K562 (cell line): ENCODE results near the gene NOL4L. TPM values are rescaled to one million over a fixed set of nuclear protein-coding genes. Genes with fewer than 3 reads are reported as not detected.
A peak's percentile ranks its signal among the peaks of the same experiment; 100 is the strongest.

Source experiments
- ARID4B ChIP-seq: sonication (generic); formaldehyde crosslinking; IDR thresholded peaks from 2 replicates; pipeline ENCODE4 v1.8.0; 2022; ENCODE audit warnings: mild to moderate bottlenecking, missing genetic modification reagents
- CBX1 ChIP-seq: sonication (generic); IDR thresholded peaks from 2 replicates; pipeline ENCODE4 v1.6.1; 2016; ENCODE audit warnings: antibody characterized with exemption, low read depth, mild to moderate bottlenecking
- CHCHD3 ChIP-seq: fragments of 250-450 bp; sonication (Bioruptor Pico); IDR thresholded peaks from 2 replicates; pipeline ENCODE4 v2.1.2; 2022; ENCODE audit warnings: mild to moderate bottlenecking
- CTCF ChIP-seq, 3 experiments: IDR thresholded peaks in 2 of 3; conservative IDR thresholded peaks in 1 of 3; 2 replicates each; pipeline ENCODE4 v1.5.1; 2011 to 2012; ENCODE audit warnings: low read length in 3 of 3, mild to moderate bottlenecking in 3 of 3, control low read depth in 2 of 3, improper control_type of control experiment in 1 of 3, inconsistent platforms in 1 of 3, low read depth in 1 of 3, mixed read lengths in 1 of 3, moderate library complexity in 1 of 3; ENCODE audit not compliant: insufficient read depth in 2 of 3
- ETS2 ChIP-seq: IDR thresholded peaks from 2 replicates; pipeline ENCODE4 v1.6.1; 2016; ENCODE audit warnings: borderline replicate concordance, missing genetic modification characterization, mild to moderate bottlenecking, moderate library complexity, missing compliant biosample characterization; ENCODE audit not compliant: poor library complexity, severe bottlenecking
- GTF2E2 ChIP-seq: fragments of 200-800 bp; sonication (Bioruptor generic); IDR thresholded peaks from 2 replicates; pipeline ENCODE4 v1.6.1; 2016; ENCODE audit warnings: missing genetic modification characterization, missing compliant biosample characterization
- HLTF ChIP-seq: fragments of 450-650 bp; IDR thresholded peaks from 2 replicates; pipeline ENCODE4 v1.6.1; 2016
- IRF2 ChIP-seq: sonication (generic); formaldehyde crosslinking; IDR thresholded peaks from 2 replicates; pipeline ENCODE4 v1.8.1; 2022; ENCODE audit warnings: mild to moderate bottlenecking, missing genetic modification reagents
- PTBP1 ChIP-seq: fragments of 200-400 bp; formaldehyde crosslinking; IDR thresholded peaks from 2 replicates; pipeline ENCODE4 v1.6.1; 2017; ENCODE audit warnings: low read depth, low read length
- PTRF ChIP-seq: fragments of 450-650 bp; IDR thresholded peaks from 2 replicates; pipeline ENCODE4 v1.6.1; 2016; ENCODE audit warnings: mild to moderate bottlenecking, missing genetic modification characterization, missing compliant biosample characterization
- RB1 ChIP-seq: fragments of 450-650 bp; IDR thresholded peaks from 2 replicates; pipeline ENCODE4 v1.6.1; 2017; ENCODE audit warnings: low read depth, mild to moderate bottlenecking
- TSHZ1 ChIP-seq: fragments of 250-450 bp; sonication (Bioruptor Pico); IDR thresholded peaks from 2 replicates; pipeline ENCODE4 v1.4.0; 2020; ENCODE audit warnings: mild to moderate bottlenecking, moderate library complexity
- U2AF2 ChIP-seq: fragments of 200-400 bp; formaldehyde crosslinking; optimal IDR thresholded peaks from 2 replicates; pipeline ENCODE3; 2017; ENCODE audit warnings: low read depth, mild to moderate bottlenecking, low read length
- ZFP1 ChIP-seq: fragments of 450-650 bp; formaldehyde crosslinking; IDR thresholded peaks from 2 replicates; pipeline ENCODE4 v1.4.0; 2020; ENCODE audit warnings: mild to moderate bottlenecking, mixed read lengths
- ZHX1 ChIP-seq: fragments of 150-350 bp; conservative IDR thresholded peaks from 2 replicates; pipeline ENCODE4 v1.6.1; 2014; ENCODE audit warnings: low read length
- polyA plus RNA-seq, 8 experiments: library from polyadenylated mRNA; depleted of rRNA in 4 of 8; stranded (reverse) in 5 of 8; unstranded in 3 of 8; fragments of >200 nt; fragmentation: Nextera tagmentation in 2 of 8; fragmentation: Illumina TruSeq in 1 of 8; extraction: Ambion mirVana in 2 of 8; extraction: Trizol in 1 of 8; gene quantifications; 2 replicates each; pipeline versions ENCODE4 v1.2.1 to v1.2.3, GENCODE V29; 2011 to 2014; ENCODE audit warnings: inconsistent platforms in 1 of 8, missing spikeins in 1 of 8
- total RNA-seq, 7 experiments: library from RNA; depleted of rRNA in 6 of 7; stranded (reverse); fragments of >200 nt in 6 of 7; fragmentation: Illumina TruSeq in 2 of 7; extraction: Trizol in 2 of 7; gene quantifications; 2 replicates each; pipeline versions ENCODE4 v1.2.1 to v1.2.3, GENCODE V29; 2011 to 2021; ENCODE audit warnings: low replicate concordance in 1 of 7

NOL4L gene
- total and polyA plus RNA-seq, 9 of the 15 experiments (the other 6 are each of a cell fraction or from before 2014, with no cell fraction given) = 5.1 to 36.2 (median 13.6) TPM

- 0 out of 2 replicates have a peak, but pooled peaks have one; percentile 21 for TF ChIP-seq ARID4B
- no peak for TF ChIP-seq ZFP1
- TF ChIP-seq CTCF (IDR thresholded peaks at IDR 0.05 in 2 of 3, conservative IDR thresholded peaks at IDR 0.05 in 1 of 3; ENCODE audit: insufficient read depth in 2 of 3, low read depth in 1 of 3, low read length in 3 of 3) = no peak
- TF ChIP-seq HLTF = no peak
- TF ChIP-seq TSHZ1 = 0 out of 2 replicates have a peak, but pooled peaks have one; percentile 28
- TF ChIP-seq GTF2E2 (tag) = no peak
- 0 out of 2 replicates have a peak, but pooled peaks have one; percentile 15 for TF ChIP-seq CBX1
- TF ChIP-seq PTBP1 = 0 out of 2 replicates have a peak, but pooled peaks have one; percentile 19
- peak; percentile 67; the same call in 1 of the 2 replicates for TF ChIP-seq PTRF (tag)
- no peak for TF ChIP-seq ETS2 (tag)
- no peak for TF ChIP-seq ZHX1
- no peak for TF ChIP-seq U2AF2
- TF ChIP-seq RB1 = no peak
- TF ChIP-seq IRF2 (CRISPR knock-in tag) = no peak
- no peak for TF ChIP-seq CHCHD3 (CRISPR knock-in tag)
Observed at GRCh38 chr20:32572271-32572968, 12.7 kb downstream of the NOL4L start (continued).
